GM04503 (cell line): ENCODE results near the gene SAA1.
"Not testable (repeated sequence)": the region's sequence is repeated elsewhere in the genome, so short reads cannot be mapped to it uniquely, and the experiment has no call there.

Experiments used
- DNase-seq: peaks from one replicate; pipeline ENCODE4 v3.0.0-alpha.2; 2012; ENCODE audit warnings: low read depth

Gene SAA1

GRCh38 chr11:18259259-18259658 lies 6.8 kb upstream of the SAA1 start:
- DNase-seq = no peak

GRCh38 chr11:18261721-18262120 lies 4.3 kb upstream of the SAA1 start:
- DNase-seq = no peak

DNA sequence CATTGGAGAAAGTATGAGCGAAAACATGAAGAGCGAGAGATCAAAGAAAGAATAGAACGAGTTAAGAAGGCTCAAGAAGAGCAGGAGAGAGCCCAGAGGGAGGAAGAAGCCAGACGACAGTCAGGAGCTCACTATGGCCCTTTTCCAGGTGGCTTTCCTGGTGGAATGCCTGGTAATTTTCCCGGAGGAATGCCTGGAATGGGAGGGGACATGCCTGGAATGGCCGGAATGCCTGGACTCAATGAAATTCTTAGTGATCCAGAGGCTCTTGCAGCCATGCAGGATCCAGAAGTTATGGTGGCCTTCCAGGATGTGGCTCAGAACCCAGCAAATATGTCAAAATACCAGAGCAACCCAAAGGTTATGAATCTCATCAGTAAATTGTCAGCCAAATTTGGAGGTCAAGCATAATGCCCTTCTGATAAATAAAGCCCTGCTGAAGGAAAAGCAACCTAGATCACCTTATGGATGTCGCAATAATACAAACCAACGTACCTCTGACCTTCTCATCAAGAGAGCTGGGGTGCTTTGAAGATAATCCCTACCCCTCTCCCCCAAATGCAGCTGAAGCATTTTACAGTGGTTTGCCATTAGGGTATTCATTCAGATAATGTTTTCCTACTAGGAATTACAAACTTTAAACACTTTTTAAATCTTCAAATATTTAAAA lies 3.2 kb upstream of the SAA1 start:
- DNase-seq = not testable (repeated sequence)

- no peak for DNase-seq
Observed at GRCh38 chr11:18264035-18264434, 2.0 kb upstream of the SAA1 start.

DNA sequence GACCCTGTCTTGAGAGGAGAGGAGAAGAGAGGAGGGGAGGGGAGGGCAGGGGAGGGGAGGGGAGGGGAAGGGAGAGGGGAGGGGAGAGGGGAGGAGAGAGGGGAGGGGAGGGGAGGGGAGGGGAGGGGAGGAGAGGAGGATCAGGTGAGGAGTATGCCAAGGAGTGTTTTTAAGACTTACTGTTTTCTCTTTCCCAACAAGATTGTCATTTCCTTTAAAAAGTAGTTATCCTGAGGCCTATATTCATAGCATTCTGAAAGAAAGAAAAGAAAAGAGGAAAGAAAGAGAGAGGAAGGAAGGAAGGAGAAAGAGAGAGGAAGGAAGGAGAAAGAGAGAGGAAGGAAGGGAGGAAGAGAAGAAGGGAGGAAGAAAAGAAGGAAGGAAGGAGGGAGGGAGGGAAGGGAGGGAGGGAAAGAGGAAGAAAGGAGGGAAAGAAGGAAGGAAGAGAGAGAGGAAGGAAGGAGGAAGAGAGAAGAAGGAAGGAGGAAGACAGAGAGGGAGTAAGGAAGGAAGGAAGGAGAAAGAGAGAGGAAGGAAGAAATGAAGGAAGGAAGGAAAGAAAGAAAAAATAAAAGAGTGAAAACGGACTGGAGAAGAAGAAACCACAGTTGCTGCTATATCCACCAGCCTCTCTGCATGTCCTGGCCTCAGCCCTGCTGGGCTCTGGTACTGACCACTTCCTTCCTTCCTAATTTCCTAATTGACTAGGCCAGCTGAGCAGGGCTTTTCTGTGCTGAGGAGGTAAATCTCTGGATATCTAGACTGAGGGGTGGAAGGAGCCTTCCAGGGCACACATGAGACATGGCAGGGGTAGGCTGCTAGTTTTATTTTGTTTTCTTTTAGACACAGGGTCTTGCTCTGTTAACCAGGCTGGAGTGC lies 1.1 kb upstream of the SAA1 start:
- no peak for DNase-seq

DNA sequence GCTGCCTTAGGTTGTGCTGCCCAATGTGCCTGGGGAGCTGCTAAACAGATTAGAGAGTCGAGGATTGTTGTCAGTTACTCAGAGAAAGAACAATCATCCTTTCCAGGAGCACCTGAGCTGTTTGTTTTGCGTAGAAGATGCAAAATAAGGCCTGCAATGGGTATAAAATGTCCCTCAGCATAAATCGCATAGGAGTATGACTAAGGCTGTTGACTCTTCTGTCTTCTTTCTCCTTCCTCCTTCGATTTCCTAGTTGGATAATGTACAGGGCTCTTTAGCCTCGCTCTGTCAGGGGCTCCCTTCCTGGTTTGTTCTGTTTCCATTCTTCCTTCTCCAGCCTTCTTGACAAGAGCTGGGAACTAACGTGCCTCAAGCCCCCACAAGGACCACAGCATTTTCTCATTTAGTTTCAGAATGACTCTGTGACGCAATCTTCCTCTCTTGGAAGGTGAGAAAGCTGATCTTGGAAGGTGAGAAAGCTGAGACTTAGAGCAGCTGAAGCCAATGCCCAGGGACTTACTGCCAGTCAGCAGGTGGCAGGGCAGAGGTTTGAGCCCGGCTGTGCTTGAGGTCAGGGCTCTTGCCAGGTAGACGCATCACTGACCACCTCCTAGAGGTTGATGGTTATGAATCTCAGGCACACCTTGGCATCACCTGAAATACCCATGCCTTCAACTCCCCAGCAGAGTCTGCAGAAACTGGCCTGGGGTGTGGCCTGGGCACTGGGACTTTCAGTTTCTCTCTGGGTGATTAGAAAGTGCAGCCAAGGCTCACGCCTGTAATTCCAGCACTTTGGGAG lies 1.5 kb downstream of the SAA1 start:
- DNase-seq = not testable (repeated sequence)

DNA sequence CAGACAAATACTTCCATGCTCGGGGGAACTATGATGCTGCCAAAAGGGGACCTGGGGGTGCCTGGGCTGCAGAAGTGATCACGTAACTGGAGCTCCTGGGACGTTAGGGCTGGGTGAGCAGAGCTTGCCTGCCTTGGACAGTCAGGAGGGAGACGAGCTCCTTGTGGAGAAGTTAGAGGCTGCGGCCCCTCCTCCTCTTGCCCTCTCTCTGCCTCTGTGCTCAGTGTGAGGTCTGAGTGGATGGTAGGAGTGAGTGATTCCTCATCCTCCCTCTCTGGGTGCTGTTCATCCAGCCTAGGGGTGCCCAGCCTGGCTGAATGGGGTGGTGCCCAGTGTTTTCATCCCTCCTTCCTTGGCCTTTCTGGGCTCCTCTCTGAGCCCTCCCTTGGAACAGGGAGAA lies 3.2 kb downstream of the SAA1 start:
- not testable (repeated sequence) for DNase-seq

GRCh38 chr11:18270102-18270501 lies 4.0 kb downstream of the SAA1 start:
- no peak for DNase-seq

GRCh38 chr11:18271206-18271605 lies 5.1 kb downstream of the SAA1 start:
- no peak for DNase-seq

GRCh38 chr11:18277565-18278271 lies 11.7 kb downstream of the SAA1 start:
- DNase-seq = no peak

- DNase-seq = no peak
Observed at GRCh38 chr11:18280438-18281045, 14.5 kb downstream of the SAA1 start.

GRCh38 chr11:18282626-18283025 lies 16.6 kb downstream of the SAA1 start:
- no peak for DNase-seq

DNA sequence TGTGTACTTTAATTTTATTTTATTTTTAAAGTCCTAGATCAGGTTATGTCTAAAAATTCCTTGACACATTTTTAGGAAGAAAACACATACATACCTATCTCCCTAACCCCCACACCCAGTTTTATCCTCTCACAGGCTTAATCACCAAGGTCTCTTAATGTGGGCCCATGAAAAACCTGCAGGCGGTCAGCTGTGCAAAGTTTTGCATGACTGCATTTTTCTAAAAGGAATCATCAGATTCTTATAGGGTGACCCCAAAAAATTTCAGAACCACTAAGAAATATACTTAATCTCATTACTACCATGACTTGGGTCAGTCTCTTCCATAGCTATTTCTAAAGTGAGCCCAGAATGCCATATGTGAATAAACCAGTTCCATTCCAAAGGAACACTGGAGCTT lies 19.8 kb downstream of the SAA1 start:
- DNase-seq = no peak

- DNase-seq = no peak
Observed at GRCh38 chr11:18288911-18289310, 22.8 kb downstream of the SAA1 start.

- no peak for DNase-seq
Observed at GRCh38 chr11:18294862-18295261, 28.8 kb downstream of the SAA1 start.

DNA sequence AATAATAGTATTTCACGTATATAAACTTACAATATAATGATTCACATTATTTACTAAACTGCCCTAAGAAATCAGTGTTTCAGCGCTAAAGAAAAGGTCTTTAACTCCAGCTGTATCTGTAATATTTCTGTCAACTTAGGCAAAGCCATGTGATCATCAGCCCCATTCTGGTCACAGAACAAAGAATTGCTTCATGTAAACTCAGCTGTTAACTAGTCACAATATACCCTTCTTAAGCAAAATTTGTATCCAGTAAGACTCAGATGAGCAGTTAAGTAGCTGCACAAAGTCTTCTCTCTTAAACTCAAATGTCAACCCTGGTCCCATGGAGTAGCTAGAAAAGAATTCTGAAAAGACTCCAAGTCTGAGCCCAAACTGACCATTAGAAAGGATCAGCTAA lies 29.3 kb downstream of the SAA1 start:
- no peak for DNase-seq

- DNase-seq = no peak
Observed at GRCh38 chr11:18299721-18300120, 33.7 kb downstream of the SAA1 start.

DNA sequence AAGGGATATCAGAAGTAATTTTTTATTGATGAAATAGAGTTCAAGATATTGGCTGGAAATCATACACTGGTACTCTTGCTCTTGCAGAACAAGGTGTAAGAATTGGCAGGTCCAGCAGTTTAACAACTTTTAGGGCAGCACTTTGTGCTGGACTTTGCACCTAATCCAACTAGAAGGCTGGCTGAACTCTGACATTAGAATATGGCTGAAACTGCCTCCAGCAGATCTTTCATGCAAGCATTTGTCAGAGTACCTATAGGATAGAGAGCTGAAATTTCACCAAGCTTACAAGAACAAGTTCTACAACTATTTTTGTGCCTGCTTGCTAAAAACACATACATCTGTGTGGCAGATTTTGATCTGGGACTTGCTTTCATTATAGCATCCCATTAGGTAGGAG lies 38.7 kb downstream of the SAA1 start:
- DNase-seq = no peak

DNA sequence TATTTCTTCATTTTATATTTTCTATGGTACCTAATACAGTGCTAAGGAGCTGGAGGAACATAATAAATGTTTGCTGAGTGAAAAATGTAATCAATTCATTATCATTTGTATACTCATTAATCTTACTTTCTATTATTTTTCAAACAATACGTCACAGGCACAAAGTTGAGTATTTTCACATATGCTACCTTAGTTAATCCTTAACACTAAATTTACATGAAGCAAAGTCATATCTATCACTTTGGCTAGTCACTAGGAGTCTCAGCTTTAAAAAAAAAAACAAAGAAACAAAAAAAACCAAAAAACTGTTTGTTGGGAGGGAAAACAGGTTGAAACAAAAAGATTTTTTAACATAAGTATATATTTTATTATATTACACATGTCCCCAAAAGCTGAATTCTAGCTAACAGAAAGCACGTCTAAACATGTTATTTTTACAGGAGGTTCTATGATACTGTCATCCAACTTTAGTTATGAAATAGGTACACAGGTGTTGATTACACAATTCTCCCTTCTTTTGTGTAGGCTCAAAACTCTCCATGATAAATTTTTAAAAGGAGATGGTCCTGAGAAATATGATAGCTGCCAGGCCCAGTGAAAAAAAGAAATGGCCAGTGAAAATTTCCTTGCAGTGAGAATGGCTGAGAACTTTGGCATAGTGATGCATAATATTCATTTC lies 41.5 kb downstream of the SAA1 start:
- DNase-seq = no peak

DNA sequence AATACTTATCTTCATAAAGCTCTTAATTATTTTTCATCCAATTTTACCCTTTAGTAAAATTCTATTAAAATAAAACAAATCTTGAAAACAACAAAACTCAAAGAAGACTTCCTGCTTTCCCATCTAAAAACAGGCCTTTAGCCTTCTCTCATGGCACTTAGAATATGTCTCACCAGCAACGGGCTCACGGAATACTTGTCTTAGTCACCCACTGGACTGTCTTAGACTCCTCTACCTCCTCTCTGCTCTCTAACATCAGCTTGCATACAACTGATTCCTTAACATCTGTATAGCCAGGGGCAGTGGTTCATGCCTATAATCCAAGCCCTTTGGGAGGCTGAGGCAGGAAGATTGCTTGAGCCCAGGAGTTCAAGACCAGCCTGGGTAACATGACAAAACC lies 42.2 kb downstream of the SAA1 start:
- DNase-seq = no peak

GRCh38 chr11:18309691-18310090 lies 43.6 kb downstream of the SAA1 start:
- DNase-seq = no peak
